GM19324 (cell line): Measurements from ENCODE around the gene HMCN1.
"Not testable (repeated sequence)": the region's sequence is repeated elsewhere in the genome, so short reads cannot be mapped to it uniquely, and the experiment has no call there.

Experiments
- ATAC-seq: cut with Tn5 transposase; IDR thresholded peaks from one replicate; pipeline ENCODE4 v1.9.1; 2021; ENCODE audit warnings: mild to moderate bottlenecking, moderate library complexity; ENCODE audit not compliant: unreplicated experiment, low FRiP score

HMCN1 gene

GRCh38 chr1:186118724-186119123 is 384.5 kb downstream of the HMCN1 start:
- no peak for ATAC-seq

GRCh38 chr1:186122837-186123236 is 388.6 kb downstream of the HMCN1 start:
- no peak for ATAC-seq

- ATAC-seq, result no peak
Observed at GRCh38 chr1:186125035-186125434, 390.8 kb downstream of the HMCN1 start.

- no peak for ATAC-seq
Observed at GRCh38 chr1:186125511-186125910, 391.3 kb downstream of the HMCN1 start.

GRCh38 chr1:186129758-186130157 is 395.6 kb downstream of the HMCN1 start:
- ATAC-seq, result no peak

GRCh38 chr1:186139115-186139514 is 404.9 kb downstream of the HMCN1 start:
- ATAC-seq, result no peak

- ATAC-seq, result no peak
Observed at GRCh38 chr1:186139701-186140100, 405.5 kb downstream of the HMCN1 start.

GRCh38 chr1:186142159-186142558 is 408.0 kb downstream of the HMCN1 start:
- ATAC-seq, result no peak

- no peak for ATAC-seq
Observed at GRCh38 chr1:186142916-186143315, 408.7 kb downstream of the HMCN1 start.

GRCh38 chr1:186143481-186143880 is 409.3 kb downstream of the HMCN1 start:
- ATAC-seq, result no peak

GRCh38 chr1:186144505-186144904 is 410.3 kb downstream of the HMCN1 start:
- ATAC-seq, result no peak

GRCh38 chr1:186146974-186147373 is 412.8 kb downstream of the HMCN1 start:
- no peak for ATAC-seq

- ATAC-seq, result no peak
Observed at GRCh38 chr1:186149591-186149990, 415.4 kb downstream of the HMCN1 start.

GRCh38 chr1:186152227-186152619 is 418.0 kb downstream of the HMCN1 start:
- no peak for ATAC-seq

GRCh38 chr1:186152620-186153239 is 418.5 kb downstream of the HMCN1 start:
- no peak for ATAC-seq

GRCh38 chr1:186154651-186155050 is 420.5 kb downstream of the HMCN1 start:
- ATAC-seq, result no peak

GRCh38 chr1:186155594-186155993 is 421.4 kb downstream of the HMCN1 start:
- no peak for ATAC-seq

GRCh38 chr1:186162895-186163294 is 428.7 kb downstream of the HMCN1 start:
- ATAC-seq, result not testable (repeated sequence)

- no peak for ATAC-seq
Observed at GRCh38 chr1:186164773-186165172, 430.6 kb downstream of the HMCN1 start.

GRCh38 chr1:186165303-186165702 is 431.1 kb downstream of the HMCN1 start:
- ATAC-seq, result no peak

GRCh38 chr1:186167096-186167668 is 433.0 kb downstream of the HMCN1 start:
- ATAC-seq, result no peak

- no peak for ATAC-seq
Observed at GRCh38 chr1:186175588-186175987, 441.4 kb downstream of the HMCN1 start.
